K562 (cell line): ENCODE data around the gene MFSD11. TPM values are rescaled to one million over a fixed set of nuclear protein-coding genes. Genes with fewer than 3 reads are reported as not detected.

Experiments
- ATAC-seq: fragments of 200-7000 bp; cut with Tn5 transposase; 3 replicates; pipeline ENCODE4 v1.9.1; 2020; ENCODE audit warnings: moderate library complexity
- BruUV-seq: library from RNA; stranded (reverse); fragments of 400-500 nt; replicated peaks from 2 replicates; lab custom pipeline; 2021; lab: Mats Ljungman, UMichigan
- CTCF ChIA-PET: fragments of 300-600 bp; formaldehyde crosslinking; extraction: SDS; loops from one replicate; lab custom pipeline; 2021; ENCODE audit warnings: low intra/inter-chr PET ratio; lab: Yijun Ruan, JAX
- POLR2A ChIA-PET: fragments of 300-600, 350-650 bp; sonication (Branson Sonifier 250); formaldehyde crosslinking; extraction: SDS; loops from one replicate; lab custom pipeline; 2021; ENCODE audit warnings: antibody characterized with exemption, inconsistent platforms; lab: Yijun Ruan, JAX
- DNase-seq, 4 experiments: peaks; one replicate each; pipeline versions ENCODE4 v3.0.0 to v3.0.0-alpha.2; 2011 to 2018; ENCODE audit warnings: low spot score in 3 of 4, mixed read lengths in 3 of 4; ENCODE audit errors: extremely low read depth in 1 of 4
- FAIRE-seq: peaks from 2 replicates; lab custom pipeline; 2011; peaks lifted over from hg19 to GRCh38; lab: Jason Lieb, UNC
- H2AFZ ChIP-seq: 2 replicates; pipeline ENCODE4 v1.6.0; 2011; ENCODE audit warnings: low read depth, low read length, control low read depth, inconsistent platforms
- H3K27ac ChIP-seq: fragments of 200-600 bp; 3 replicates; pipeline ENCODE4 v1.8.0; 2011; ENCODE audit warnings: low read depth, mild to moderate bottlenecking, control low read depth, inconsistent platforms, low read length, moderate library complexity, mixed read lengths; ENCODE audit errors: extremely low read depth
- H3K27me3 ChIP-seq, 2 experiments: fragments of 300-600 bp in 1 of 2; 2 replicates in 1 of 2; 3 replicates in 1 of 2; pipeline versions ENCODE4 v1.6.0 to v1.8.0; 2011; ENCODE audit warnings: inconsistent platforms in 2 of 2, low read length in 2 of 2, mild to moderate bottlenecking in 1 of 2, mixed read lengths in 1 of 2, moderate library complexity in 1 of 2; ENCODE audit not compliant: control insufficient read depth in 2 of 2, insufficient read depth in 2 of 2
- H3K36me3 ChIP-seq: fragments of 300-600 bp; 3 replicates; pipeline ENCODE4 v1.8.0; 2011; ENCODE audit warnings: mild to moderate bottlenecking, low read length, inconsistent platforms; ENCODE audit not compliant: control insufficient read depth, insufficient read depth
- H3K4me1 ChIP-seq, 2 experiments: fragments of 200-600 bp in 1 of 2; replicated peaks in 1 of 2; 2 replicates in 1 of 2; 3 replicates in 1 of 2; pipeline versions ENCODE4 v1.5.1 to v1.8.0; 2011; ENCODE audit warnings: inconsistent platforms in 2 of 2, low read length in 2 of 2, mild to moderate bottlenecking in 1 of 2, mixed read lengths in 1 of 2, moderate library complexity in 1 of 2; ENCODE audit not compliant: control insufficient read depth in 2 of 2, insufficient read depth in 2 of 2
- H3K4me2 ChIP-seq: 2 replicates; pipeline ENCODE4 v1.6.1; 2011; ENCODE audit warnings: low read length, control low read depth, inconsistent platforms, mixed read lengths; ENCODE audit not compliant: insufficient read depth
- H3K4me3 ChIP-seq: fragments of 200-600 bp; sonication (generic), shearing (Covaris generic); 2 replicates; pipeline ENCODE4 v1.5.1; 2016; ENCODE audit warnings: control low read depth, inconsistent platforms
- H3K79me2 ChIP-seq: fragments of 200-600 bp; 3 replicates; pipeline ENCODE4 v1.8.0; 2011; ENCODE audit warnings: low read length, inconsistent platforms; ENCODE audit not compliant: control insufficient read depth, insufficient read depth
- H3K9ac ChIP-seq, 2 experiments: 2 replicates each; pipeline versions ENCODE4 v1.6.0 to v1.6.1; 2011; ENCODE audit warnings: low read depth in 2 of 2, low read length in 2 of 2, control low read depth in 1 of 2, inconsistent platforms in 1 of 2, mild to moderate bottlenecking in 1 of 2, mixed read lengths in 1 of 2; ENCODE audit not compliant: insufficient read depth in 1 of 2
- H3K9me1 ChIP-seq: one replicate; pipeline ENCODE4 v1.6.0; 2011; ENCODE audit warnings: inconsistent platforms, mild to moderate bottlenecking, low read length, moderate library complexity; ENCODE audit not compliant: control insufficient read depth, insufficient read depth
- H3K9me3 ChIP-seq: replicated peaks from 2 replicates; pipeline ENCODE4 v1.5.1; 2011; ENCODE audit warnings: low read depth, low read length, inconsistent platforms; ENCODE audit not compliant: control insufficient read depth, insufficient read depth
- H4K20me1 ChIP-seq: replicated peaks from 2 replicates; pipeline ENCODE4 v1.6.1; 2011; ENCODE audit warnings: low read length, inconsistent platforms, mixed read lengths; ENCODE audit not compliant: control insufficient read depth, insufficient read depth
- CBFA2T2 ChIP-seq: fragments of 450-650 bp; conservative IDR thresholded peaks from 2 replicates; pipeline ENCODE4 v1.6.1; 2017; ENCODE audit warnings: mild to moderate bottlenecking
- CBFA2T3 ChIP-seq: fragments of 450-650 bp; IDR thresholded peaks from 2 replicates; pipeline ENCODE4 v1.6.1; 2017
- CTBP1 ChIP-seq: fragments of 450-650 bp; IDR thresholded peaks from 2 replicates; pipeline ENCODE4 v1.6.1; 2016; ENCODE audit warnings: borderline replicate concordance
- ETS2 ChIP-seq: IDR thresholded peaks from 2 replicates; pipeline ENCODE4 v1.6.1; 2016; ENCODE audit warnings: borderline replicate concordance, missing genetic modification characterization, mild to moderate bottlenecking, moderate library complexity, missing compliant biosample characterization; ENCODE audit not compliant: poor library complexity, severe bottlenecking
- KAT8 ChIP-seq: fragments of 450-650 bp; IDR thresholded peaks from 2 replicates; pipeline ENCODE4 v1.6.1; 2016; ENCODE audit warnings: low read depth, mild to moderate bottlenecking
- LEF1 ChIP-seq: fragments of 450-650 bp; IDR thresholded peaks from 2 replicates; pipeline ENCODE4 v1.6.1; 2016; ENCODE audit warnings: mild to moderate bottlenecking
- NR4A1 ChIP-seq, 2 experiments: fragments of 250-450 bp in 1 of 2; fragments of 450-650 bp in 1 of 2; sonication (Bioruptor Pico) in 1 of 2; IDR thresholded peaks; 2 replicates each; pipeline versions ENCODE4 v1.4.0 to v1.6.1; 2016 to 2020; ENCODE audit warnings: mild to moderate bottlenecking in 2 of 2, missing compliant biosample characterization in 1 of 2, missing genetic modification characterization in 1 of 2, moderate library complexity in 1 of 2
- RCOR1 ChIP-seq, 2 experiments: IDR thresholded peaks; 2 replicates each; pipeline ENCODE4 v1.6.1; 2012; ENCODE audit warnings: low read depth in 2 of 2, low read length in 2 of 2, borderline replicate concordance in 1 of 2, improper control_type of control experiment in 1 of 2
- ZC3H11A ChIP-seq: IDR thresholded peaks from 2 replicates; pipeline ENCODE4 v1.6.1; 2012; ENCODE audit warnings: low read depth, low read length, improper control_type of control experiment
- ZNF134 ChIP-seq: fragments of 250-450 bp; sonication (Bioruptor Pico); conservative IDR thresholded peaks from 2 replicates; pipeline ENCODE4 v1.4.0; 2020
- WGBS: fragments of 100-300 bp; shearing (Covaris generic); methylation state at CpG from one replicate; pipeline ENCODE4 v1.1.6; 2016; ENCODE audit warnings: low coverage, mixed read lengths; ENCODE audit not compliant: insufficient coverage; ENCODE audit errors: missing lambda C conversion rate; 5-methylcytosine and 5-hydroxymethylcytosine counted together
- in situ Hi-C: fragments of 300-500 bp; cut with MboI; formaldehyde crosslinking; loops from 4 replicates; pipeline ENCODE4 v1.15.0; 2018; ENCODE audit warnings: inconsistent platforms, mixed read lengths
- intact Hi-C: fragments of 100-400 bp; cut with micrococcal nuclease; formaldehyde crosslinking; loops from 2 replicates; pipeline ENCODE4 v1.14.2; 2022
- polyA plus RNA-seq, 8 experiments: library from polyadenylated mRNA; depleted of rRNA in 4 of 8; stranded (reverse) in 5 of 8; unstranded in 3 of 8; fragments of >200 nt; fragmentation: Nextera tagmentation in 2 of 8; fragmentation: Illumina TruSeq in 1 of 8; extraction: Ambion mirVana in 2 of 8; extraction: Trizol in 1 of 8; gene quantifications; 2 replicates each; pipeline versions ENCODE4 v1.2.1 to v1.2.3, GENCODE V29; 2011 to 2014; ENCODE audit warnings: inconsistent platforms in 1 of 8, missing spikeins in 1 of 8
- total RNA-seq, 7 experiments: library from RNA; depleted of rRNA in 6 of 7; stranded (reverse); fragments of >200 nt in 6 of 7; fragmentation: Illumina TruSeq in 2 of 7; extraction: Trizol in 2 of 7; gene quantifications; 2 replicates each; pipeline versions ENCODE4 v1.2.1 to v1.2.3, GENCODE V29; 2011 to 2021; ENCODE audit warnings: low replicate concordance in 1 of 7
- TF ChIP-seq, protein P1 (sequence below): sonication (generic); formaldehyde crosslinking; IDR thresholded peaks from 2 replicates; pipeline ENCODE4 v1.8.0; 2022; ENCODE audit warnings: mild to moderate bottlenecking, low read depth, missing genetic modification reagents

MFSD11 gene
- total and polyA plus RNA-seq, 9 of the 15 experiments (the other 6 are each of a cell fraction or from before 2014, with no cell fraction given), result 14.4 to 24.5 (median 19.9) TPM

DNA sequence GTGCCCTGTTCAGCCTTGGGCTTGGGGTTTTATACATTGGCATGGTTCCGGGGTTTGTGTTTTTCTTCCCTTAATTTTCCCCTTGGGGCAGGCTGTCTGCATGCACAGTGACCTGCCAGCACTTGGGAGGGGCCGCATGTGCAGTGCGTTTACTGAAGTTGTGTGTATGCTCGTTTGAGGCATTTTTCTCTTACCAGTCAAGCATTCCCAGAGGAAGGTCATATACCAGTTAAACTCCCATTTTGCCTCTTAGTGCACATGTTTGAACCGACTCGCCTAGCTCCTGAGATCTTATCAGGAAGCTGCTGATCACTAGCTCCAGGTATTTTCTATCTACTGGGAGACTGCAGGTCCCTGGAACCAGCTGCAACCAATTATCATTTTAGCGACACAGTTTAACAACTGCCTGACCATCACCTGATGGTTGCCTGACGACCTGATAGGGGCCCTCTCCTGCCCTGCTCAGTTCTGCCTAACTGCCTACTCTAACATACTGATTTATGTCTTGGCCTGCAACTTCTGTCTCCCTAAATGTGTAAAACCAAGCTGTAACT is 51.4 kb downstream of the MFSD11 start:
- H3K79me2 ChIP-seq, result no peaks in the 10 kb centered on the region
- 4% methylated on average over 7 of the region's 8 CpGs for WGBS
- no peaks in the 10 kb centered on the region for H3K36me3 ChIP-seq
- BruUV-seq, result no TSS peak
- H3K9me3 ChIP-seq, result no peaks in the 10 kb centered on the region
- H2AFZ ChIP-seq, result peak overlapping the region; percentile 63; the same call in 1 of the 2 replicates
- intact Hi-C loops (loop anchor here (2.0 kb wide), 1 partner anchor 53 kb away; the partner anchor contains the start of gene SRSF2), in situ Hi-C loops (no loop called here)
- no peaks in the 10 kb centered on the region for H4K20me1 ChIP-seq
- peaks cover 18 to 31% of the 10 kb centered on the region in 2 experiments for H3K4me1 ChIP-seq
- no peaks in the 10 kb centered on the region for H3K27me3 ChIP-seq
- H3K27ac ChIP-seq, result peak overlapping the region; percentile 45
- CTCF ChIA-PET, result no interaction called here
- no peaks in the 10 kb centered on the region for H3K9me1 ChIP-seq
- FAIRE-seq (peak; percentile 44), ATAC-seq (peak; percentile 82), DNase-seq (peak; percentile 30 to 82 (median 46))
- no peak overlapping the region; a peak in 2 of 4 replicates for H3K9ac ChIP-seq
- H3K4me3 ChIP-seq, result no peak overlapping the region
- POLR2A ChIA-PET, result interaction anchor here (0.6 to 0.8 kb wide), 3 partner anchors 22 to 273 kb away, joined by 3 read pairs; no protein-coding TSS in a partner anchor
- peak overlapping the region; percentile 47 for H3K4me2 ChIP-seq
- TF ChIP-seq CBFA2T2 (peak; percentile 78), LEF1 (peak; percentile 73), KAT8 (no peak), CTBP1 (peak; percentile 72; the same call in 1 of the 2 replicates), ETS2 (tag) (no peak), ZC3H11A (no peak), NR4A1 (CRISPR knock-in tag; IDR thresholded peaks at IDR 0.05) (no peak), NR4A1 (tag; IDR thresholded peaks at IDR 0.05) (0 out of 2 replicates have a peak, but pooled peaks have one; percentile 43), ZNF134 (peak; percentile 74), CBFA2T3 (peak; percentile 86), RCOR1 (IDR thresholded peaks at IDR 0.05; ENCODE audit: borderline replicate concordance in 1 of 2, low read depth in 2 of 2, low read length in 2 of 2) (peak in 1 of 2 experiments; percentile 75; a peak in 2 of 4 replicates)
- TF ChIP-seq, protein P1, sequence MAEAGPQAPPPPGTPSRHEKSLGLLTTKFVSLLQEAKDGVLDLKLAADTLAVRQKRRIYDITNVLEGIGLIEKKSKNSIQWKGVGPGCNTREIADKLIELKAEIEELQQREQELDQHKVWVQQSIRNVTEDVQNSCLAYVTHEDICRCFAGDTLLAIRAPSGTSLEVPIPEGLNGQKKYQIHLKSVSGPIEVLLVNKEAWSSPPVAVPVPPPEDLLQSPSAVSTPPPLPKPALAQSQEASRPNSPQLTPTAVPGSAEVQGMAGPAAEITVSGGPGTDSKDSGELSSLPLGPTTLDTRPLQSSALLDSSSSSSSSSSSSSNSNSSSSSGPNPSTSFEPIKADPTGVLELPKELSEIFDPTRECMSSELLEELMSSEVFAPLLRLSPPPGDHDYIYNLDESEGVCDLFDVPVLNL (CRISPR knock-in tag), result no peak
